ENCODE data around the gene CCDC85B. TPM values are rescaled to one million over a fixed set of nuclear protein-coding genes. Genes with fewer than 3 reads are reported as not detected.

Gene CCDC85B
- total RNA-seq, 1 donor from 2014 or later, result 36.4 TPM

DNA sequence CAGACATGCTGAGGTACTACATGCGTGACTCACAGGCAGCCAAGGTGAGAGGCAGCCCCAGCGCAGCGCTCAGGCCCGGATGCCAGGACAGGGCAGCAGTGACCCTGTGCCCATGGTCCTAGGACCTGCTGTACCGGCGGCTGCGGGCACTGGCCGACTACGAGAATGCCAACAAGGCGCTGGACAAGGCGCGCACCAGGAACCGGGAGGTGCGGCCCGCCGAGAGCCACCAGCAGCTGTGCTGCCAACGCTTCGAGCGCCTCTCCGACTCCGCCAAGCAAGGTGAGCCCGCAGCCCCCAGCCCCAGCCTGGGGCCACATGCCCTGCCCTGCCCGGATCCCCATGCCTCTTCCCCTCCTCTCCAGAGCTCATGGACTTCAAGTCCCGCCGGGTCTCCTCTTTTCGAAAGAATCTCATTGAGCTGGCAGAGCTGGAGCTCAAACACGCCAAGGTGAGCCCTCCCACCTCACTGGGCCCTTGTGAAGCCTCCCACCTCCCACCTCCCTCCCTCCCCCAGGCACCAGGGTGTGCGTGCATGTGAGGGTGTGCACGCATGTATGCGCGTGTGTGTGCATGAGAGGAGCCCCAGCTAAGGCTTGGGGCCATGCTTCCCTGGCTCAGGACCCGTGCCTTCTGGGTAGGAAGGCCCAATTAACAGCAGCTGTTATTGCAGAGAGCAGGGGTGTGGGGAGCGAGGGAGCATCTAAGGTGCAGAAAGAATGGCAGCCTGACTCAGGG, 37.8 kb upstream of the CCDC85B start:
- H3K36me3 ChIP-seq, result peaks cover 48% of the 10 kb centered on the region
- DNase-seq, result peak; percentile 58
- TF ChIP-seq, protein P1, sequence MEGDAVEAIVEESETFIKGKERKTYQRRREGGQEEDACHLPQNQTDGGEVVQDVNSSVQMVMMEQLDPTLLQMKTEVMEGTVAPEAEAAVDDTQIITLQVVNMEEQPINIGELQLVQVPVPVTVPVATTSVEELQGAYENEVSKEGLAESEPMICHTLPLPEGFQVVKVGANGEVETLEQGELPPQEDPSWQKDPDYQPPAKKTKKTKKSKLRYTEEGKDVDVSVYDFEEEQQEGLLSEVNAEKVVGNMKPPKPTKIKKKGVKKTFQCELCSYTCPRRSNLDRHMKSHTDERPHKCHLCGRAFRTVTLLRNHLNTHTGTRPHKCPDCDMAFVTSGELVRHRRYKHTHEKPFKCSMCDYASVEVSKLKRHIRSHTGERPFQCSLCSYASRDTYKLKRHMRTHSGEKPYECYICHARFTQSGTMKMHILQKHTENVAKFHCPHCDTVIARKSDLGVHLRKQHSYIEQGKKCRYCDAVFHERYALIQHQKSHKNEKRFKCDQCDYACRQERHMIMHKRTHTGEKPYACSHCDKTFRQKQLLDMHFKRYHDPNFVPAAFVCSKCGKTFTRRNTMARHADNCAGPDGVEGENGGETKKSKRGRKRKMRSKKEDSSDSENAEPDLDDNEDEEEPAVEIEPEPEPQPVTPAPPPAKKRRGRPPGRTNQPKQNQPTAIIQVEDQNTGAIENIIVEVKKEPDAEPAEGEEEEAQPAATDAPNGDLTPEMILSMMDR (IDR thresholded peaks at IDR 0.05), result no peak

DNA sequence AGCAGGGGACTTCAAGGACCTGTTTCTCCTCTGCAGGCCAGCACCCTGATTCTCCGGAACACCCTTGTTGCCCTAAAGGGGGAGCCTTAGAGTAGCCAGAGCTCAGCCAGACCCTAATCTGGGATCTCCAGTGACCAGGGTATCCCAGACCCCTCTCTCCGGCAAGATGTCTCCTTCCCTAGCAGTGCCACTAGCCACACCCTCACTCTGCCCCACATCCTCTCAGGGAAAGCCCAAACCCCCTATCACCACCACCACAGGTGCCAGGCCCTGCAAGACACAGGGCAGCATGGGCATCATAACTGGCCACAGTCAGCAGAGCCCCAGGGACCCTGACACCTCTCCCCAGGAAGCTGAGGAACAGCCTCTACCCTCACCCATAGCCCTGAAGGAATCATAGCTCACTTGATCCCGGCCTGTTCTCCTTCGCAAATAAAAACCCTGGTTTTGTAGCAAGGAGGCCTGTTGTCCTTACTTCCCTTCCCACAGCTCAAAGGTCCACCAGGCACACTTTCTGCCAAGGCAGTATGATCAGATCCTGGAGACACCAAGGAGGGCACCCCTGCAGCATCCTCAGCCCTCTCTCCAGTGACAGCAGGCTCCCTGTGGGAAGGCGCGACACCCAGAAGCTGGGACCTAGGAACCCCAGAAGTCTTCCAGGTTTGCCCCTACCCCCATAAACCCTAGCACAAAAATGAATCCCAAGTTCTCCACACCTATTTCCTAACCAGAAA, 37.1 kb upstream of the CCDC85B start:
- H3K27me3 ChIP-seq, result no peaks in the 10 kb centered on the region
- no peak overlapping the region for H3K4me3 ChIP-seq
- intact Hi-C loops (cut with DNase I), result no loop called here
- no peaks in the 10 kb centered on the region for H3K9me3 ChIP-seq
- peaks cover 48% of the 10 kb centered on the region for H3K36me3 ChIP-seq
- ATAC-seq (no peak), DNase-seq (peak; percentile 34)
- H3K4me1 ChIP-seq, result peaks cover 8% of the 10 kb centered on the region
- no peak overlapping the region for H3K27ac ChIP-seq
- TF ChIP-seq, protein P1 (IDR thresholded peaks at IDR 0.05), result no peak

More for the DNA sequence above, 37.8 kb upstream of the CCDC85B start:
- Histone ChIP-seq H3K9me3 (no peaks in the 10 kb centered on the region), H3K4me1 (peaks cover 8% of the 10 kb centered on the region), H3K4me3 (no peak overlapping the region), H3K27ac (no peak overlapping the region), H3K27me3 (no peaks in the 10 kb centered on the region)
- ATAC-seq, result no peak
- intact Hi-C loops (cut with DNase I), result no loop called here

DNA sequence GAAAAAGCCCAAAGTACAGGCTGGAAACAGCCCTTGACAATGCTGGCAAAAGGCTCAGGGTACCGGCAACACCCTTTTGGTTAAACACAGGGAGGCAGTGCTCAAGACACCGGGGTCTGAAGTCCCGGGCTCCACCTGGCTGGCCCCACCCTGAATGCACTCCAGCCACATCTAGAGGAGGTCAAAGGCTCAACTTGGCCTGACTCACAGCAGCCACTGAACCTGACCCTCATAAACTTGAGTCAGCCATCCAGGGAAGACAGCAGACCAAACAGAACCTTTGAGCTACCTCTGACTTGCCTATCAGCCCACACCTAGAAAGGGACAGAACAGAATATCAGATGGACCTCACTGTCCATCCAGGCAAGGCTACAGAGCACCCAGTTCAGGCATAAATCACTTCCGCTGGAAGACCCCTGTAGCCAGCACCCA, 36.3 kb upstream of the CCDC85B start:
- Histone ChIP-seq H3K4me1 (peaks cover 13% of the 10 kb centered on the region), H3K9me3 (no peaks in the 10 kb centered on the region), H3K36me3 (peaks cover 48% of the 10 kb centered on the region), H3K27me3 (no peaks in the 10 kb centered on the region), H3K27ac (no peak overlapping the region), H3K4me3 (no peak overlapping the region)
- TF ChIP-seq, protein P1 (IDR thresholded peaks at IDR 0.05), result no peak
- intact Hi-C loops (cut with DNase I), result no loop called here
- ATAC-seq (no peak), DNase-seq (peak; percentile 29)

DNA sequence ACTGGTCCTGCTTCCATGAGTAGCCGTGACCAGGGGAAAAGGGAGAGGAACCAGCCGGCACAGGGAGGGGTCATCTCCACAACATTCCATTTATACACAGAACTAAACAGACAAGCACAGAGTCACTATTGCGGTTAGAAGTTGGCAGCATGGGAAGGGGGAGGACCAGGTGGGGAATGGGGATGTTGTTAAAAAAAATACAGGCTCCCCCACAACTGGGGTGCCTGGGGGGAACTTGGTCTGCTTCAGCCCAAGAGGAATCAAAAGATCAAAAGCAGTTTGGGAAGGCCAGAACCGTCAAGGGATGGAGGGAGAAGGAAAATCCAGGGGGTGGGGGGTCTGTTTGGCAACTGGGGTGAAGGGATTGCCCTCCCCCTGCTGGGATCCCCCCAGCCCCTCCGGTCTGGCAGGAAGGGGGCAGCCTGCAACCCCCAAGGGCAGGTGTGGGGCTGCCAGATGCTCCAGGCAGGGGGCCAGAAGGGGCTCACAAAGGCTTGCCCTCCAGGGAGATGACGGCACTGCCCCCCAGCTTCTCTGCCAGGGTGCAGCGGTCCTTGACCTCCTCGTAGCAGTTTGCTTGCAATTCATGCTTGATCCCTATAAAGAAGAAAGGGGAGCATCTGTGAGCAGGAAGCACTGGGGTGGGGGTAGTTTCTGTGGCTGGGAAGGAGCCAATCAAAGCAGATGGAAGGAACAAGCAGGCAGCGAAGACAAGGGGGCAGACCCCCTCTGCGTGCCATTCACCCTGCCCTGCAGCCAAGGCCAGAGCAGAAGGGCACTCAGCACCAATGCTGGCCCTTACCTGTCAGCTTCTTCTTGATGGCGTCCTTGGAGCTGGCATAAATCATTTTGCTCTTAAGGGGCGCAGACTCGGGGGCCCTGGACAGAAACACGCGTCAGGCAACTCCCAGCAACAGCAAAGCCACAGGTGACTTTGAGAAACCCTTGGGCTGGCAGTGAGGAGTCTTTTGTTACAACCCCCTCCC, 35.3 kb upstream of the CCDC85B start:
- TF ChIP-seq, protein P1 (IDR thresholded peaks at IDR 0.05), result no peak
- Histone ChIP-seq H3K4me1 (peaks cover 20% of the 10 kb centered on the region), H3K9me3 (no peaks in the 10 kb centered on the region), H3K36me3 (peaks cover 48% of the 10 kb centered on the region), H3K27me3 (no peaks in the 10 kb centered on the region), H3K4me3 (no peak overlapping the region), H3K27ac (no peak overlapping the region)
- DNase-seq (peak; percentile 62), ATAC-seq (no peak)
- intact Hi-C loops (cut with DNase I), result no loop called here

DNA sequence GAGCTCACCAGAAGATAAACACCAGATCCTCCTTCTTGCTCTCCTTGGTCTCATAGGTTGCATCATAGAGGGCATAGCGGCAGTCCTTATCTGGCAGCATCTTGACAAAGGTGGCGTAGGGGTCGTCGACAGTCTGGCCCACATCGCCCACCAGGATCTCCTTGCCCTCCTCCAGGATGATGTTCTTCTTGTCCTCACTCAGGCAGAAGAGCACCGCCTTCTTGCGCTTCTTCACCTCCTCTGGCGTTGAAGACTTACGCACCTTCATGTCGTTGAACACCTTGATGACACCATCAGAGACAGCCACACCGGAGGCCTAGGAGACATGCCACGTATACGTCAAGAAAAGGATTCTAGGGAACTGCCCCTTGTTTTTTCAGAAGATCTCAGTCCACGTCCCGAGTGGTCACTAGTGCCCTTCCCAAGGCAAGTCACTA, 34.5 kb upstream of the CCDC85B start:
- intact Hi-C loops (cut with DNase I), result no loop called here
- H3K27ac ChIP-seq, result peak overlapping the region; percentile 97
- TF ChIP-seq, protein P1 (IDR thresholded peaks at IDR 0.05), result no peak
- peak overlapping the region; percentile 98 for H3K4me3 ChIP-seq
- peaks cover 20% of the 10 kb centered on the region for H3K4me1 ChIP-seq
- ATAC-seq (no peak), DNase-seq (peak; percentile 60)
- no peaks in the 10 kb centered on the region for H3K9me3 ChIP-seq
- no peaks in the 10 kb centered on the region for H3K27me3 ChIP-seq
- H3K36me3 ChIP-seq, result peaks cover 48% of the 10 kb centered on the region
